Esophagus muscularis mucosa (tissue), 4 donors: ENCODE measurements around the gene KRTAP4-3. TPM values are rescaled to one million over a fixed set of nuclear protein-coding genes. Genes with fewer than 3 reads are reported as not detected.
"Not testable (repeated sequence)": the region's sequence is repeated elsewhere in the genome, so short reads cannot be mapped to it uniquely, and the experiment has no call there.

ENCODE experiments used
- DNase-seq: peaks from one replicate; pipeline ENCODE4 v3.0.0-alpha.2; 2017; ENCODE audit errors: extremely low spot score
- H3K27ac ChIP-seq, 4 donors: fragments of 200-600 bp; sonication (generic); replicated peaks in 1 of 4; 1 replicate in 3 of 4; 2 replicates in 1 of 4; pipeline ENCODE4 v1.5.1; 2016 to 2019; ENCODE audit warnings: mild to moderate bottlenecking in 1 of 4
- H3K27me3 ChIP-seq, 4 donors: fragments of 200-600 bp; sonication (generic); one replicate each; pipeline versions ENCODE4 v1.5.1 to v1.6.0; 2016 to 2019
- H3K36me3 ChIP-seq, 4 donors: fragments of 200-600 bp; sonication (generic); one replicate each; pipeline ENCODE4 v1.5.1; 2016 to 2019
- H3K4me1 ChIP-seq, 4 donors: fragments of 200-600 bp; sonication (generic); one replicate each; pipeline ENCODE4 v1.5.1; 2016 to 2019
- H3K4me3 ChIP-seq, 4 donors: fragments of 200-600 bp; sonication (generic); 1 replicate in 2 of 4; 2 replicates in 2 of 4; pipeline ENCODE4 v1.5.1; 2016 to 2019; ENCODE audit warnings: mild to moderate bottlenecking in 4 of 4, moderate library complexity in 1 of 4
- H3K9me3 ChIP-seq, 4 donors: fragments of 200-600 bp; sonication (generic); 1 replicate in 3 of 4; 2 replicates in 1 of 4; pipeline ENCODE4 v1.5.1; 2016 to 2019
- CTCF ChIP-seq, 3 experiments: fragments of 200-600 bp in 2 of 3; fragments of 450-650 bp in 1 of 3; sonication (generic) in 2 of 3; IDR thresholded peaks; one replicate each; pipeline ENCODE4 v1.5.1; 2017 to 2019; ENCODE audit warnings: antibody characterized with exemption in 3 of 3, mild to moderate bottlenecking in 2 of 3, moderate library complexity in 1 of 3
- EP300 ChIP-seq: sonication (generic); formaldehyde crosslinking; IDR thresholded peaks from one replicate; pipeline ENCODE4 v1.6.1; 2017; ENCODE audit warnings: antibody characterized with exemption
- POLR2A ChIP-seq: fragments of 450-650 bp; IDR thresholded peaks from one replicate; pipeline ENCODE4 v1.6.1; 2017; ENCODE audit warnings: antibody characterized with exemption, moderate library complexity, mild to moderate bottlenecking, low read depth
- POLR2AphosphoS5 ChIP-seq, 2 donors: sonication (generic); formaldehyde crosslinking; IDR thresholded peaks; one replicate each; pipeline ENCODE4 v1.6.1; 2017; ENCODE audit warnings: antibody characterized with exemption in 2 of 2
- WGBS: methylation state at CpG from one replicate; pipeline ENCODE4 v1.1.5; 2018; 5-methylcytosine and 5-hydroxymethylcytosine counted together
- intact Hi-C: fragments of 100-400 bp; cut with DNase I; formaldehyde crosslinking; loops from one replicate; pipeline ENCODE4 v1.15.1; 2023
- total RNA-seq, 4 donors: library from RNA; depleted of rRNA; stranded (reverse); fragments of >200 nt; gene quantifications; one replicate each; pipeline versions ENCODE4 v1.1.0 to v1.2.1, GENCODE V29; 2016

Gene KRTAP4-3
- total RNA-seq, 4 donors from 2014 or later = not detected

- peaks cover 0 to 4% (median 0%) of the 10 kb centered on the region in 4 donors for H3K27me3 ChIP-seq
- no peaks in the 10 kb centered on the region for H3K36me3 ChIP-seq
- intact Hi-C loops = no loop called here
- H3K4me3 ChIP-seq = no peak overlapping the region
- no peaks in the 10 kb centered on the region for H3K4me1 ChIP-seq
- H3K9me3 ChIP-seq = peaks cover 0 to 32% (median 9%) of the 10 kb centered on the region in 4 donors
- H3K27ac ChIP-seq = no peak overlapping the region
- 84% methylated on average over 1 of the region's 1 CpG for WGBS
- no peak for DNase-seq
- TF ChIP-seq CTCF (IDR thresholded peaks at IDR 0.05) = no peak
- TF ChIP-seq POLR2AphosphoS5 (IDR thresholded peaks at IDR 0.05) = no peak
- TF ChIP-seq POLR2A = no peak
- TF ChIP-seq EP300 = no peak
These were observed 23.2 kb downstream of the KRTAP4-3 start for GRCh38 chr17:41144846-41145245.

GRCh38 chr17:41141361-41141760, 26.7 kb downstream of the KRTAP4-3 start:
- Histone ChIP-seq H3K27me3 (peaks cover 0 to 7% (median 0%) of the 10 kb centered on the region in 4 donors), H3K4me1 (no peaks in the 10 kb centered on the region), H3K27ac (no peak overlapping the region), H3K36me3 (no peaks in the 10 kb centered on the region), H3K9me3 (peaks cover 0 to 35% (median 12%) of the 10 kb centered on the region in 4 donors), H3K4me3 (no peak overlapping the region)
- DNase-seq = no peak
- intact Hi-C loops = no loop called here
- TF ChIP-seq POLR2A (no peak), POLR2AphosphoS5 (IDR thresholded peaks at IDR 0.05) (no peak), EP300 (no peak), CTCF (IDR thresholded peaks at IDR 0.05) (no peak)

GRCh38 chr17:41140360-41141131, 27.5 kb downstream of the KRTAP4-3 start, which contains the start of gene KRTAP4-6:
TSS of gene KRTAP4-6 (minus strand) at chr17:41140544. CDS start at chr17:41140487, 57 bp downstream.
- peaks cover 0 to 7% (median 0%) of the 10 kb centered on the region in 4 donors for H3K27me3 ChIP-seq
- H3K9me3 ChIP-seq = peaks cover 0 to 35% (median 12%) of the 10 kb centered on the region in 4 donors
- no peak within 1 kb of the TSS for H3K4me3 ChIP-seq
- no peaks in the 10 kb centered on the region for H3K4me1 ChIP-seq
- WGBS = 79% methylated on average over 6 of the region's 6 CpGs
- H3K36me3 ChIP-seq = no peaks in the 10 kb centered on the region
- no peak for TF ChIP-seq POLR2A
- TF ChIP-seq POLR2AphosphoS5 (IDR thresholded peaks at IDR 0.05) = no peak
- TF ChIP-seq EP300 = no peak
- TF ChIP-seq CTCF (IDR thresholded peaks at IDR 0.05) = no peak
- H3K27ac ChIP-seq = no peak within 1 kb of the TSS
- DNase-seq = no peak
- intact Hi-C loops = no loop called here

- DNase-seq, H3K27ac ChIP-seq, intact Hi-C loops, H3K27me3 ChIP-seq, H3K36me3 ChIP-seq, H3K4me3 ChIP-seq, H3K4me1 ChIP-seq: not testable (repeated sequence)
- WGBS = 87% methylated on average over 9 of the region's 12 CpGs
- H3K9me3 ChIP-seq = peaks cover 0 to 35% (median 12%) of the 10 kb centered on the region in 4 donors
These were observed 28.2 kb downstream of the KRTAP4-3 start for GRCh38 chr17:41139865-41140264.

- H3K36me3 ChIP-seq = no peaks in the 10 kb centered on the region
- H3K27ac ChIP-seq = no peak overlapping the region
- no peak overlapping the region for H3K4me3 ChIP-seq
- H3K27me3 ChIP-seq = no peaks in the 10 kb centered on the region
- no peak for DNase-seq
- 54% methylated on average over 2 of the region's 2 CpGs for WGBS
- TF ChIP-seq EP300 (no peak), CTCF (IDR thresholded peaks at IDR 0.05) (no peak), POLR2AphosphoS5 (IDR thresholded peaks at IDR 0.05) (no peak), POLR2A (no peak)
- intact Hi-C loops = no loop called here
- H3K4me1 ChIP-seq = no peaks in the 10 kb centered on the region
- H3K9me3 ChIP-seq = peaks cover 0 to 6% (median 0%) of the 10 kb centered on the region in 4 donors
These were observed 33.9 kb downstream of the KRTAP4-3 start for GRCh38 chr17:41133880-41134735.
